NCI-H2029 treated with DMSO at 0.1 percent for 48 hours (cell line): ENCODE results near the gene LRIG2.
"Not testable (repeated sequence)": the region's sequence is repeated elsewhere in the genome, so short reads cannot be mapped to it uniquely, and the experiment has no call there.

Experiments
- DNase-seq: peaks from one replicate; lab custom pipeline; 2025; lab: John Stamatoyannopoulos, UW

Gene LRIG2

DNA sequence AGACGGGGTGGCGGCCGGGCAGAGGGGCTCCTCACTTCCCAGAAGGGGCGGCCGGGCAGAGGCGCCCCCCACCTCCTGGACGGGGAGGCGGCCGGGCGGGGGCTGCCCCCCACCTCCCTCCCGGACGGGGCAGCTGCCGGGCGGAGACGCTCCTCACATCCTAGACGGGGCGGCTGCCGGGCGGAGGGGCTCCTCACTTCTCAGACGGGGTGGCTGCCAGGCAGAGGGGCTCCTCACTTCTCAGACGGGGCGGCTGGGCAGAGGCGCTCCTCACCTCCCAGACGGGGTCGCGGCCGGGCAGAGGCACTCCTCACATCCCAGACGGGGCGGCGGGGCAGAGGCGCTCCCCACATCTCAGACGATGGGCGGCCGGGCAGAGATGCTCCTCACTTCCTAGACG is 9.5 kb upstream of the LRIG2 start:
- DNase-seq, result not testable (repeated sequence)

DNA sequence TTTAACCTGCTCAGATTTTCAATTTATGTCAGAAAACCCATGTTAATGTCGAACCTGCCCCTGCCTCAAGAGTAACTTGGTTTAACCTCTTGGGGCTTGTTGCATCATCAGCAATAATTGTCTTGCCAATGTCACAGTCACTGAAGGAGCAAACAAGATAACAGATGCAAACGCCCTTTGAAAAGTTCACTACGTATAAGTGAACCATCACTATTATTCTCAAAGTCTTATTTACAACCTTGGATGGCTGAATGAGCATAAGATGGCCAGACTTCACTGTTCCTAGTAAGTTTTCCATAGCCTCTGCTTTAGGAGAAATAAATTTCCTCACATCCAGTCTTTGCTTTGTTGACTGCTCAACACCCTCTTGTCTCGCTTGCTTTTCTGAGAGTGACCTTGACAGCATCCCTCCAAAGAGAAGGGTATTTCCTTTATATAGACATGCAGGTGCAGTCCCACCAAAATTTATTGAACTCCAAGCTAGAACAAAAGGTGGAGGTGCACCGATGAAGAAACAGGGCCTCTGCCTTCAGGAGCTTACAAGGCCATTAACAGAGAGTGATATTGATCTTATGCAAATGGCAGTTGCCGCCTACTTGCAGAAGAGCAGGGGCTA is 749 bp upstream of the LRIG2 start:
- DNase-seq, result no peak

DNA sequence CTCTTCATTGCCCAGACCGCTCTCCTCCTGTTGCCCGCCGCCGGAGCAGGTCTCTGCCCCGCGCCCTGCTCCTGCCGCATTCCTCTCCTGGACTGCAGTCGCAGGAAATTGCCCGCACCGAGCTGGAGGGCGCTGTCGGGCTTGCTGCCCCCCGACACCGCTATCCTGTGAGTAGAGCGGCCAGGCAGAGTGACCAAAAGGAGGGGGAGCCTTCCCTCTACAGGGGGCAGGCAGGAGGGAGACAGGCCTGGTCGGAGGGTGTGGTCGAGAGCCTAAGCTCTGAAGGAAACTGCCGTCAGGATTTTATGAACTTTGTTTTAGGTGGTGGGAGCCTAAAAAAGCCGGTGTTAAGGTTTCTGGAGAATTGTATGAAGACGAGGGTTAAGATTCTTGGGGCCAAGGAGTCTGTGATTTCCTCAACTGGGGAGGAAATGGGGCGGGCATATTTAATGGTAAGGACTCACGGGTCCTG is 517 bp downstream of the LRIG2 start:
- DNase-seq, result no peak

DNA sequence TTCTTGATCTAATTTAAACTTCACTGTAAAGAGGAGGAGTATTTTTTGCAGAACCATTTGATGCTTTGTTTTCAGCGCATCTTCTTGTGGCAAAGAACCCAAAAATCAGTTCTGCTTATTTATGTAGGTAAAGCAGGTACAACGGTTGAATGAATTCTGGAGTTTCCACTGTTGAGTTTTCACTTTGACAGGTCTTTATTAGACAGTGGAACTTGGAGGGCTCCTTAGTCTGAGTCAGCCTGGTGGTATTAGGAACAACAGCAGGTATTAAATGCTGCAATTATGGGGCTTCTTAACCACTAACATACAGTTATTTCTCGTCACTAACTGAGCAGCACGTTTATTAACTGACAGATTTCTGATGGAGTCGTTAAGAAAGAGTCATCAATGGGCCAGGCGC is 1.2 kb downstream of the LRIG2 start:
- DNase-seq, result no peak

DNA sequence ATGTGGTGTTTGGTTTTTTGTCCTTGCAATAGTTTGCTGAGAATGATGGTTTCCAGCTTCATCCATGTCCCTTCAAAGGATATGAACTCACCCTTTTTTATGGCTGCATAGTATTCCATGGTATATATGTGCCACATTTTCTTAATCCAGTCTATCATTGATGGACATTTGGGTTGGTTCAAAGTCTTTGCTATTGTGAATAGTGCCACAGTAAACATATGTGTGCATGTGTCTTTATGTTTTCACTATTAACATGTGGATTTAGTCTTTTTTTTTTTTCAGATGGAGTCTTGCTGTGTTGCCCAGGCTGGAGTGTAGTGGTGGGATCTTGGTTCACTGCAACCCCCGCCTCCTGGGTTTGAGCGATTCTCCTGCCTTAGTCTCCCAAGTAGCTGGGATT is 5.0 kb downstream of the LRIG2 start:
- not testable (repeated sequence) for DNase-seq

DNA sequence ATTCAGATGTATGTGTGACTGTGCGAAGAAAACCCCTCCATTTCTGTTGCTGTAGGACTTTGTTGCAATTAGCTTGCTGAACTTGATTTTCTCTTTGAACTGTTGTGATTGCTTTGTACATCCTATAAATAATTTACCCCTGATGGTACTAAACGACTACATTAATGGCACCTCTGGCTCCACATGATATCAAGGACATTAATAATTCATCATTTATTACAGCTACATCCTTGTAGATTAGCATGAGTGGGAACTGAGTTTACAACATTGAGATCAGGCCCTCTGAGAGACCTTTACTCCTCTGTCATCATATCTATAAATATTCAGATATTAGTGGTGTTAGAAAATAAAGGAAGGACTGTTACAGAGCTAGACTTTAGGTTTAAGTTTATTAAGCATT is 13.5 kb downstream of the LRIG2 start:
- no peak for DNase-seq

DNA sequence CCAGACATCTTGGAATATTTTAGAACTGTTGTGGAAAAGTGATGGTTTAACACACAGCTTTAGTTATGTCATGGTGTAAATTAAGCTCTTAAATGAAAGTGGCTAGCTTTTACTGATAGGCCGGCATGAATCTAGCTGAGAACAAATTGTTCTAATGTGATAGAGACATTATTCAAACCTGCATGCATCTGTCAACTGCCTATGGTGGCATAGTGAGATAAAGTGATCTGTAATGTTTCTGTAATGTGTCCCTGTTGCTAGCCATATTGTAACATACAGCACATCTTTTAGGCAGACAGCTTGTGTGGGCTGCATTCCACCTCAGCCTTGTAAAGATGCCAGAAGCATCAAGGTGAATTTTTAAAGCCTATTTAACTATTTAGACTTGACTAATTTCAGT is 16.0 kb downstream of the LRIG2 start:
- DNase-seq, result no peak

DNA sequence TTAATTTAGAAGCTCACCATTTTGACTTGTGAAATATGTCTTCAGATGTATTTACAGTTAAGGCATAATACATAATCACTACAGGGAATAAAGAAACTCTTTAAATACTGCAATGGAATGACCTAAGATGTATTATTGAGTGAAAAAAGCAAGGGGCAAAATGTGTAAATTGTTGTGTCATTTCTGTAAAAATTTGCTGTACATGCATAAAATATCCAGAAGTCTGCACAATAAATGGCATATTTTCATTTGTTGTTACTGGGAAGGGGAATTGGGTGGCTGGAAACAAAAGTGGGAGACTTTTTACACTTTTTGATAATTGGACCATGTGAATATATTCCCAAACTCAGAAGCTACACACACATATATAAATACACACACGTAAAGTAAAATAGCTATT is 17.1 kb downstream of the LRIG2 start:
- DNase-seq, result no peak

DNA sequence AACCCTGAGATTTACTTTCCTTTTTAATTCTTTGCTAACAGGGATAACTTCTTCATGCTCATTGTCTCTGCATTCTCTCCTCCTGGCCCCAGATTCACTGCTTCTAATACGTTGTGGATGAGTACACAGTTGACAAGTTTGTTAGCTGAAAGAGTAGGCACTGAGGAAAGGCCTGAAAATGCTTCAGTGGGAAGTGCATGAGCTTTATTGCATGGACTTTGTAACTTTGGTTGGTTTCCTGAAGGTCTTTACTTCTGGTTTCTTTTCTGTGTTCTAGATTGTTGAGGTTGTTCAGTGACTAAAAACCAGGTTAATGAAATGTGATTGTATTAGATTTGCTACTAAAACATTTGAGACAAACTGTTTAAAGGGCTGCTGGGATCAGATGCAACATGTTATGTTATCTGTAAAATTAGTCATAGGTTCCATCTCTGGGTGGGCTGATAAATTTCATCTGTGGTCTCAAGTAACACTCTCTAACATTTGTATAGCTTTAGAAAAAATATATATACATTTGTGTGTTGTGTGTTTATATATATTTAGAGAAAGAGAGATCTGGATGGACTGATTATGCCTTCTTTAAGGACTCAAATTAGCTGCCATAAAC is 19.1 kb downstream of the LRIG2 start:
- DNase-seq, result no peak

DNA sequence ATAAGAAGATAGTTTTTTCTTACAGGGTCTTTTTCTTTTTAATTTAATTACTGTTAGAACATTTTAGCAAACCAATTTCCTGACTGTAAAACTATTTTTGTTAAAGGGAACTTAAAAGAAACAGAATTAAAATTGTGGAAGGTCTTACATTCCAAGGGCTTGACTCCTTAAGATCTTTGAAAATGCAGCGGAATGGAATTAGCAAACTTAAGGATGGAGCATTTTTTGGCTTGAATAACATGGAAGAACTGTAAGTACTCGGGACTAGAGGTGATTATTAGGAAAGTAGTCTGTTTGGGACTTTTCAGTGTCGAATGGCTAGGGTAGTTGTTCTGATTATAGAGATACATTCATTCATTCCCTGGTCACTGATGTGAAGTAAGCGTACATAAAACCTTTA is 21.5 kb downstream of the LRIG2 start:
- no peak for DNase-seq

DNA sequence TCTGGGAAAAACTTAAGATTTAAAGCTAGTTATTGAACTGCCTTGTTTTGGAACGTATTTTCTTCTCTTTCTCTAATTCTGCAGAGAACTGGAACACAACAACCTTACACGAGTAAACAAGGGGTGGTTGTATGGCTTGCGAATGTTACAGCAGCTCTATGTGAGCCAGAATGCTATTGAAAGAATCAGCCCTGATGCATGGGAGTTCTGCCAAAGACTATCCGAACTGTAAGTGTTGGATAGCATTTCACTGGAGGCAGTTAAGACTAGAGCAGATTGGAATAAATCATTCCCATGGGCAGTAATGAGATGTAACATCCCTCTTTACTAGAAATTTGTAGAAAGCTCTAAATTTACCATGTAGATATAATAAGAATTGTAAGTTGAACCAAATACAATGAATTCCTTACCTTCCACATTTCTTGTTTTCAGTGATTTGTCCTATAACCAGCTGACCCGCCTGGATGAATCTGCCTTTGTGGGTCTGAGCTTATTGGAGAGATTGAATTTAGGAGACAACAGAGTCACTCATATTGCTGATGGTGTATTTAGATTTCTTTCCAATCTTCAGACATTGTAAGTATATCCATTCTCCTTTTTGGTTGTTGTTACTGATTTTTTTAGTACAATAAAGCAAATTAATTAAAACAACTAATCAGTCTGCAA is 22.9 kb downstream of the LRIG2 start:
- no peak for DNase-seq

DNA sequence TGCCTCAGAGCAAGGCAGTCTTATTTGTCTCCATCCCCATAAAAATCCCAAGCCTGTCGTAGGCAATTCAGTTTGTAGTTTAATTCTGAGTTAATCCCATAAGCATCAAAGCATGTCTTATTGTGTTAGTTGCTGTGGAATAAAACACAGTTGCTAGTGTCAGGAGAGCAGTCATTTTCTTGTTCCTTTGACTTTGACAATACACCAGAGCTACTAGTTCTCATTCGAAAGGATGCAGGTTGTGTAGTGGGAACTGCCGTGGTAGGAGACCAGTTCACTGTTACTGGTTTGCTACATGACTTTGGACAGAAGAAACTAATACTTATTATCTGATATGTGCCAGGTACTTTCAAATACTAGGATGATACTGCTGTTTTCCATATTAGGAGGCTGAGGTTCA is 23.5 kb downstream of the LRIG2 start:
- no peak for DNase-seq

DNA sequence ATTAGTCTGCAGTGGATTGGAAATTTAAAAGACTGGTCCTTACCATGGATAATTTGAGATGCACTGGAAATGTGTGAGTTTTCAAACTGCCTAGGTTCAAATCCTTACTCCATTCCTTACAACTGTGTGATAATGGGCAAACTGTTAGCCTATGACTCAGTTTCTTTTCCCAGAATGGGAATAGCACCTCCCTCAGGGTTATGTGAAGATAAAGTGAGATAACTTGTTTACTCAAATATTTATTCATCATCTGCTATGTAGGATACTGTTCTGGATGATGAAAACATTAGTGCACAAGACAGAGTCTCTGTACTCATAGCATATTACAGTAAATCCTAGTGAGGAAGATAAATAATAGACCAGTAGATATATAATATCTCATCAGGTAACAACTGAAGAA is 28.6 kb downstream of the LRIG2 start:
- no peak for DNase-seq

DNA sequence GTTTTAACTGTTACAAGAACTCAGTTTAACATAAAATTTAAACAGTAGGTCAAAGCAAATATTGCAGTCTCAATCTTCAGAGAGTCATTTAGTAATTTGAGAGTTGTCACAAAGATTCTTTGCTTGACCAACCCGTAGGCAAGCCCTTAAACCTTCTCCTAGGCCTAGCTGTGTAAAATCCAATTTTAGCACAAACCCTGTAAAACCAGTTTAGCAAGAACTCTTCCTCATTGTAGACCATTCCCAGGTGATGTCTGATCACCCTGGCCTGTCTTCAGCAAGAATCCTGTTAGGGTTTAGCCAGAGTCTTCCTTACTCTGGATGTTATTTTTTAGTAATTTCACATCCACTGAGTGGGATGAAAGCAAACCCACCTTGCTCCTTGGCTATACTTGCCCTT is 30.1 kb downstream of the LRIG2 start:
- DNase-seq, result no peak

DNA sequence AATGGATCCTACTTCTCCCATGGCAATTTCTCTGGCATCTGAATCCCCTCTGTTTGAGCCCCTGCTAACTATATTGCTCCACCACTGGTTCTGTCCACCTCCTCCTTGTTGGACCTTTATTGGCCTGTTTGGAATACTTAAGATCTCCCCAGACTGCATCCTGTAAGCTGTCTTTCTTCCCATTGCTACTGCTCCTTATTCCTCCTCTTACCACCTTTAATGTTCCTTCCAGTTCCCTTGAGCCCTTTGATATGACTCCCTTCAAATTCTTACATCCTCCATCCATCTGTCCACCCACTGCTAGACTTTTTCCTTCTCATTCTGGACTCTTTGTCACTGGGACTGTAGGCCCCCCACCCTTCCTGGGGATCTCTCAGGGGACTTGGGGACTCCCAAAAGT is 31.0 kb downstream of the LRIG2 start:
- DNase-seq, result no peak

DNA sequence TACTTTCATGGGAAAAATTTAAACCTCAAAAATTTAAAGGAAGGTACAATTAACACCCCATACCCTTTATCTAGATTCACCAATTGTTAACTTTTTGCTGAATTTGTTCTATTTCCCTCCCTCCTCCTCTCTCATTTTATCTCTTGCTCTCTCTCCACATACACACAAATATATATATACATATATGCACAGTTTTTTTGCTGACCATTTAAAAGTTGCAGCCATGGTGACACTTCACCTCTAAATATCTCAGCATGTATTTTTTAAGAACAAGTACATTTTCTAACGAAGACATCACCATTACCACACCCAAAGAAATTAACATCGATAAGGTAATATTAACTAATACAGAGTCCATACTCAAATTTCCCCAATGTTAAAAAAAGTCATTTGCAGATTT is 33.9 kb downstream of the LRIG2 start:
- DNase-seq, result no peak

DNA sequence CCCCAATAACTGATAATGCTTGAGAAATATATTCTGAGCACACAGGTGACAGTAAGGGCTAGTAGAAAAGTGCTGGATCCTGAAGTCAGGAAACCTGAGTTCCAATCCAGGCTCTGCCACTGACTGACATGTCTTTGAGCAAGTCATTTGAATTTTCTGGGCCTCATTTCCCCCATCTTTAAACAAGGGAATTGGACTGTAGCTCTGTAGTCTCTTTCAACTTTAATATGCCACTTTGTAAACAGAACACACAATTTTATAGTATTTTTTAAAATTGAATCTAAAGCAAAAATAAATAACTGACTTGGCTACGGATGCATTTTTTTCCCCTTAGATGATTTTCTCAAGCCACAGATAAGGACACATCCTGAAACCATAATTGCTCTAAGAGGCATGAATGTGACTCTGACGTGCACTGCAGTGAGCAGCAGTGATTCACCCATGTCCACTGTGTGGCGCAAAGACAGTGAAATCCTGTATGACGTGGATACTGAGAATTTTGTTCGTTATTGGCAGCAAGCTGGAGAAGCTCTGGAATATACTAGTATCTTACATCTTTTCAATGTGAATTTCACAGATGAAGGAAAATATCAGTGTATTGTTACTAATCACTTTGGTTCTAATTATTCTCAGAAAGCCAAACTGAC is 37.0 kb downstream of the LRIG2 start:
- no peak for DNase-seq

DNA sequence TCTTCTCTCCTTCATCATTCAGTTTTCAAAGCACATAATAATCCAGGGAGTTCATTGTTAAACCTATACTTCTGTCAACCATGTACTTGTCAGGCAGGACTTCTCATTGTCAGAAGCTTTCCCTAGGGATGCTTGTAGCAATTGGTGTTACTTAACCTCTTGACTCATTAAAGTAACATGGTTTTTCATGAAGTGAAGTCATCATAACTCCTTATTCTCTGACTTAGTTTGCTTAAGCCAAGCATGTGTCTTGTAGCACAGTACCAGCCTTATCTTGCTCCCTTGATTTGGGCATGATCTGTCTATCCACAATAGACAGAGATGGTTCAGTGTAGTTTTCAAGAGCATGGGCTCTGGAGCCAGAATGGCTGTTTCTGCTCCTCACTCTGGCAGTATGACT is 45.3 kb downstream of the LRIG2 start:
- DNase-seq, result no peak

DNA sequence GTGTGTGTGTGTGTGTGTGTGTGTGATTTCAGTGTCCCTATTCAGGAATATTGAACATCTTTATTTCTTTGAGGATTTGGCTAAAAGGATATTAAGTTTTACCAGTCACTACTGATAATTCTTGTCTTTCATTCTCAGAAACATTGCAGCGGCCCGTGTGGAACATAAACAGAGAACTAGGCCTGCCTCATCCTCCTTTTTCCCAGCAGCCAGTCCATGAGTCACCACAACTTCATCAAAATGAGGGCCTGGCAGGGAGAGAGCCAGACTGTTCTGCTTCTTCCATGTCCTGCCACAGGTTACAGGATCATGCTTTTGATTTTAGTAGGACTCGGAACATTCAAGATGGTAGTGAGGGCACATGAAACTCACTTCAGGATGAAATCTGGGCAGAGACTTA is 50.7 kb downstream of the LRIG2 start:
- DNase-seq, result no peak

DNA sequence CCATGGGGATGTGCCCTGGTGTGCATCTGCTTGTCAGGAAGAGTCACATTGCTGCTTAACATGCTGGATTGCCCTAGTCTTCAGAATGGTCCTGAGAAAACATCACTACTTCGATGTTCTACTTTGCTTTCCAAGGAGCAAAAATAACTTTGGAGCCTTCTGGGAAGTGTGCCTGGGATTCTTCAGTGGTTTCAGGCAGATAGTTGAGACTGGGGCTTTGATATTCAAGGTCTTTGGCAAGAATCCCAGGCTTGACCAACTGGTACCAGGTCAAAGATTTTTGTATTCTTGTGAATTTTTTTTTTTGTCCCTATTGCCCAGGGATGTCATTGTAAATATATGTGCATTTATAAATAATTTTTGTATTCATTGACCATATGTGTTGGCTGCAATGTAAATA is 51.4 kb downstream of the LRIG2 start:
- no peak for DNase-seq

DNA sequence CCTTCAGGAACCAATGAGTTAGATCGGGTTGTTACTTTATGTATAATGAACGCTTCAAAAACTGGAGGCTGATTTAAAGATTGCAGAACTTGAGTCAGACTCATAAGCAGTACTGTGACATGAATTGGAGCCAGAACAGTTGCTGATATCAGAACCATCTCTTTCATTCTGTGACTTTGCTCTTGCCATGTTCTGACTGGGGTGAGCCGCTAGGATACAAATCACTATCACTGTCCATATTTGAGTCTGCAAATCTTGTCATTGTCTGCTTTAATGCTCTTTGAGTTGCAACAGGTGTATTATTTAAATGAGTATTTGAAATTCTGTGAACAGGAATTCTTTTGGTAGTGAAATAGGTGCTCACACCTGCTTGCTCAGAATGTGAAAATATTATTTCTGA is 52.5 kb downstream of the LRIG2 start:
- no peak for DNase-seq

DNA sequence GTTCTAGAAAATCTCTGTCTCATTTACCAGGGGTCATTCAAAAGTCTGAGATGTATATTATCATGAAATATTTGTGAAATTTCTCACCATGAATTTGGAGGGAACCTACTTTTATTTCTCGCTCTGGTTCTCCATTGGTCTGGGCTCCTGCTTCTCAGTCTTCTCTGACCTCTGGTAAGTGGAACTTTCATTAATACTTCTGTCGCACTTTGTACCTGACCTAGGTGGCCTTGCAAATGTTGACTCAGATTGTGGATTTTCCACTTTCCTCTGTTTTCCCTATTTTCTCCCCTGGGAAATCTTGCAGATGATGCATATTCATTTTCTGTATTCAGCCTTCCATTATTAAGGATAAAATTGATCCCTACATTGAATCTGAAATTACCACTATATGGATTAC is 53.2 kb downstream of the LRIG2 start:
- DNase-seq, result no peak

DNA sequence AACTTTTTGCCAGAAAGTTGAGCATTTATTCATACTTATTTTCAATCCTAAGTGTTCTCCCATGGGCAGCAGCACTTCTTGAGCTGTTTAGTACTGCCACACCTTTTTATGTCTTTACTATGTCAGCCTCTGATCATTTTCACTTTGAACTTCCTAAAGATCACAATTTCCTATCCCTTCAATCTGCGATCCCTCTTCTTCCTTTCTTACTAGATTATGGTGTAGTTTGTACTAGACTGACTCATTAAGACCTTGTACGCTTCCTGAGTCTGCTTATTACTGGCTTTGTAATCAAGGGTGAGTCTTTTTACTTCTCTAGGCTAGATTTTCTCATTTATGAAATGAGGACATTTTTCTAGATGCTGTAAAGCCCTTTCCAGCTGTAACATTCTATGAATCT is 55.1 kb downstream of the LRIG2 start:
- no peak for DNase-seq
